ENCODE data around the gene ILKAP. TPM values are rescaled to one million over a fixed set of nuclear protein-coding genes. Genes with fewer than 3 reads are reported as not detected.

The ILKAP gene
- total RNA-seq, 1 donor from 2014 or later = 62.6 TPM

GRCh38 chr2:238155761-238156694 lies 47.5 kb downstream of the ILKAP start:
- Histone ChIP-seq H3K27ac (no peak overlapping the region), H3K36me3 (no peaks in the 10 kb centered on the region), H3K9me3 (no peaks in the 10 kb centered on the region), H3K27me3 (no peaks in the 10 kb centered on the region), H3K4me1 (peaks cover 6% of the 10 kb centered on the region), H3K4me3 (no peak overlapping the region)
- intact Hi-C loops (cut with DNase I) = no loop called here
- DNase-seq (ENCODE audit: extremely low spot score in 2 of 2) = no peak
- TF ChIP-seq POLR2A (IDR thresholded peaks at IDR 0.05) (no peak), CTCF (IDR thresholded peaks at IDR 0.05) (no peak), POLR2AphosphoS5 (IDR thresholded peaks at IDR 0.05; ENCODE audit: insufficient read depth in 1 of 2, low read depth in 1 of 2) (no peak)

- Histone ChIP-seq H3K36me3 (no peaks in the 10 kb centered on the region), H3K9me3 (no peaks in the 10 kb centered on the region), H3K27me3 (no peaks in the 10 kb centered on the region), H3K4me3 (no peak overlapping the region), H3K4me1 (peaks cover 6% of the 10 kb centered on the region), H3K27ac (no peak overlapping the region)
- TF ChIP-seq POLR2A (IDR thresholded peaks at IDR 0.05) = no peak
- TF ChIP-seq POLR2AphosphoS5 (IDR thresholded peaks at IDR 0.05; ENCODE audit: insufficient read depth in 1 of 2, low read depth in 1 of 2) = peak in 1 of 2 donors; percentile 65
- TF ChIP-seq CTCF (IDR thresholded peaks at IDR 0.05) = no peak
- no peak for DNase-seq (ENCODE audit: extremely low spot score in 2 of 2)
- intact Hi-C loops (cut with DNase I) = no loop called here
Measured at GRCh38 chr2:238155051-238155760, 48.3 kb downstream of the ILKAP start.

GRCh38 chr2:238154570-238154969 lies 48.9 kb downstream of the ILKAP start:
- no peak overlapping the region for H3K4me3 ChIP-seq
- intact Hi-C loops (cut with DNase I) = no loop called here
- H3K27ac ChIP-seq = no peak overlapping the region
- no peaks in the 10 kb centered on the region for H3K9me3 ChIP-seq
- H3K4me1 ChIP-seq = peaks cover 6% of the 10 kb centered on the region
- H3K27me3 ChIP-seq = no peaks in the 10 kb centered on the region
- no peaks in the 10 kb centered on the region for H3K36me3 ChIP-seq
- no peak for TF ChIP-seq POLR2A (IDR thresholded peaks at IDR 0.05)
- TF ChIP-seq CTCF (IDR thresholded peaks at IDR 0.05) = no peak
- TF ChIP-seq POLR2AphosphoS5 (IDR thresholded peaks at IDR 0.05; ENCODE audit: insufficient read depth in 1 of 2, low read depth in 1 of 2) = no peak
- DNase-seq (ENCODE audit: extremely low spot score in 2 of 2) = no peak

- intact Hi-C loops (cut with DNase I) = no loop called here
- TF ChIP-seq CTCF (IDR thresholded peaks at IDR 0.05) (no peak), POLR2A (IDR thresholded peaks at IDR 0.05) (no peak), POLR2AphosphoS5 (IDR thresholded peaks at IDR 0.05; ENCODE audit: insufficient read depth in 1 of 2, low read depth in 1 of 2) (no peak)
Measured at GRCh38 chr2:238152771-238153688, 50.5 kb downstream of the ILKAP start.

More at GRCh38 chr2:238152771-238153688, 50.5 kb downstream of the ILKAP start:
- Histone ChIP-seq H3K36me3 (no peaks in the 10 kb centered on the region), H3K4me1 (no peaks in the 10 kb centered on the region), H3K9me3 (no peaks in the 10 kb centered on the region), H3K27me3 (no peaks in the 10 kb centered on the region), H3K27ac (no peak overlapping the region), H3K4me3 (no peak overlapping the region)
- no peak for DNase-seq (ENCODE audit: extremely low spot score in 2 of 2)
